ENCODE results near the gene HTT. TPM values are rescaled to one million over a fixed set of nuclear protein-coding genes. Genes with fewer than 3 reads are reported as not detected.

HTT gene
- total RNA-seq, 1 experiment from 2014 or later = 64.4 TPM

- TF ChIP-seq, protein P1, sequence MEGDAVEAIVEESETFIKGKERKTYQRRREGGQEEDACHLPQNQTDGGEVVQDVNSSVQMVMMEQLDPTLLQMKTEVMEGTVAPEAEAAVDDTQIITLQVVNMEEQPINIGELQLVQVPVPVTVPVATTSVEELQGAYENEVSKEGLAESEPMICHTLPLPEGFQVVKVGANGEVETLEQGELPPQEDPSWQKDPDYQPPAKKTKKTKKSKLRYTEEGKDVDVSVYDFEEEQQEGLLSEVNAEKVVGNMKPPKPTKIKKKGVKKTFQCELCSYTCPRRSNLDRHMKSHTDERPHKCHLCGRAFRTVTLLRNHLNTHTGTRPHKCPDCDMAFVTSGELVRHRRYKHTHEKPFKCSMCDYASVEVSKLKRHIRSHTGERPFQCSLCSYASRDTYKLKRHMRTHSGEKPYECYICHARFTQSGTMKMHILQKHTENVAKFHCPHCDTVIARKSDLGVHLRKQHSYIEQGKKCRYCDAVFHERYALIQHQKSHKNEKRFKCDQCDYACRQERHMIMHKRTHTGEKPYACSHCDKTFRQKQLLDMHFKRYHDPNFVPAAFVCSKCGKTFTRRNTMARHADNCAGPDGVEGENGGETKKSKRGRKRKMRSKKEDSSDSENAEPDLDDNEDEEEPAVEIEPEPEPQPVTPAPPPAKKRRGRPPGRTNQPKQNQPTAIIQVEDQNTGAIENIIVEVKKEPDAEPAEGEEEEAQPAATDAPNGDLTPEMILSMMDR (conservative IDR thresholded peaks at IDR 0.05) = no peak
- no peak overlapping the region for H2BK5ac ChIP-seq (ENCODE audit: insufficient read length, low read length)
- no peak for DNase-seq
- peaks cover 2% of the 10 kb centered on the region for H4K20me1 ChIP-seq (ENCODE audit: control insufficient read depth, insufficient read depth, insufficient read length)
- Mint-ChIP-seq H3K4me1 (no peaks in the 10 kb centered on the region), H3K27ac (peak overlapping the region in 1 of 3 experiments; percentile 87; a peak in 2 of 7 replicates), H3K4me3 (no peak overlapping the region), H3K9me3 (no peaks in the 10 kb centered on the region), H3K36me3 (ENCODE audit: insufficient read depth in 1 of 3, low read depth in 3 of 3) (peaks cover 12 to 62% (median 48%) of the 10 kb centered on the region in 3 experiments; a peak in 6 of 7 replicates), H3K27me3 (ENCODE audit: low read depth) (no peaks in the 10 kb centered on the region)
- H4K8ac ChIP-seq (replicated peaks; ENCODE audit: insufficient read length, low read depth, low read length) = no peak overlapping the region
- H2BK12ac ChIP-seq (ENCODE audit: insufficient read length, low read depth, low read length) = no peak overlapping the region
- no peak overlapping the region for H2BK120ac ChIP-seq (ENCODE audit: low read depth, low read length, poor library complexity, severe bottlenecking)
- no peaks in the 10 kb centered on the region for H3K9me3 ChIP-seq (ENCODE audit: control insufficient read depth, low read depth, low read length)
- no peak overlapping the region for H3T11ph ChIP-seq (ENCODE audit: low read length)
- H4K91ac ChIP-seq (ENCODE audit: insufficient read length, low read depth, low read length) = no peak overlapping the region
- H3K79me1 ChIP-seq (ENCODE audit: insufficient read depth, low read depth, low read length, poor library complexity, severe bottlenecking) = no peaks in the 10 kb centered on the region
- H3K14ac ChIP-seq (ENCODE audit: insufficient read depth, low read length) = no peak overlapping the region
- H3K4ac ChIP-seq (ENCODE audit: low read depth, low read length) = no peak overlapping the region
- no peaks in the 10 kb centered on the region for H3K4me1 ChIP-seq (ENCODE audit: insufficient read depth, low read length)
- H3K79me2 ChIP-seq (ENCODE audit: insufficient read depth, low read length) = no peaks in the 10 kb centered on the region
- no peak overlapping the region for H3K18ac ChIP-seq (ENCODE audit: insufficient read length, low read depth, low read length)
- no peaks in the 10 kb centered on the region for H3K27me3 ChIP-seq (ENCODE audit: insufficient read depth, low read length)
- no peak overlapping the region for H2AFZ ChIP-seq (ENCODE audit: low read length)
- no peak overlapping the region for H3K27ac ChIP-seq (ENCODE audit: insufficient read length, low read depth, low read length)
- no peak overlapping the region for H3K4me2 ChIP-seq (ENCODE audit: insufficient read depth, insufficient read length, low read length)
- WGBS (ENCODE audit: extremely low coverage, insufficient read length, low lambda C conversion rate) = no CpG with 5 or more reads among the region's 4 CpGs
- H2AK5ac ChIP-seq (ENCODE audit: insufficient read length, low read length) = no peak overlapping the region
- no peak overlapping the region for H2BK20ac ChIP-seq (ENCODE audit: low read depth, low read length, poor library complexity, severe bottlenecking)
- no peak overlapping the region for H3K56ac ChIP-seq (ENCODE audit: insufficient read length, low read depth, low read length)
- no peak overlapping the region for H3K23ac ChIP-seq (ENCODE audit: insufficient read length, low read depth, low read length)
- H3K23me2 ChIP-seq (ENCODE audit: insufficient read length, low read depth, low read length, poor library complexity, severe bottlenecking) = no peaks in the 10 kb centered on the region
- H2BK15ac ChIP-seq (ENCODE audit: low read depth, low read length) = no peak overlapping the region
- no peak overlapping the region for H3K9ac ChIP-seq (ENCODE audit: extremely low read depth, insufficient read length, low read length)
- no peak overlapping the region for H4K5ac ChIP-seq (ENCODE audit: insufficient read length, low read depth, low read length)
Observed at GRCh38 chr4:3192188-3192587, 117.7 kb downstream of the HTT start.
